Adrenal gland (tissue), 5 donors: Measurements from ENCODE around the gene QSER1.

ENCODE experiments used
- CTCF ChIP-seq, 6 experiments: fragments of 450-650 bp in 4 of 6; fragments of 200-600 bp in 2 of 6; sonication (generic) in 1 of 6; IDR thresholded peaks; 1 replicate in 5 of 6; 2 replicates in 1 of 6; pipeline versions ENCODE4 v1.5.1 to v1.8.0; 2016 to 2021; ENCODE audit warnings: antibody characterized with exemption in 6 of 6, mild to moderate bottlenecking in 2 of 6, moderate library complexity in 1 of 6
- POLR2A ChIP-seq, 2 donors: fragments of 450-650 bp; IDR thresholded peaks; one replicate each; pipeline ENCODE4 v1.6.1; 2017; ENCODE audit warnings: antibody characterized with exemption in 2 of 2, mild to moderate bottlenecking in 2 of 2, moderate library complexity in 1 of 2
- donor health status: DM: no; HTN: no; CAD: no.

- TF ChIP-seq CTCF (IDR thresholded peaks at IDR 0.05) (no peak), POLR2A (IDR thresholded peaks at IDR 0.05) (no peak)
Measured at GRCh38 chr11:33017965-33018364, 125.4 kb downstream of the QSER1 start.
